ENCODE results near the gene ZNF709.

ZNF709 gene

DNA sequence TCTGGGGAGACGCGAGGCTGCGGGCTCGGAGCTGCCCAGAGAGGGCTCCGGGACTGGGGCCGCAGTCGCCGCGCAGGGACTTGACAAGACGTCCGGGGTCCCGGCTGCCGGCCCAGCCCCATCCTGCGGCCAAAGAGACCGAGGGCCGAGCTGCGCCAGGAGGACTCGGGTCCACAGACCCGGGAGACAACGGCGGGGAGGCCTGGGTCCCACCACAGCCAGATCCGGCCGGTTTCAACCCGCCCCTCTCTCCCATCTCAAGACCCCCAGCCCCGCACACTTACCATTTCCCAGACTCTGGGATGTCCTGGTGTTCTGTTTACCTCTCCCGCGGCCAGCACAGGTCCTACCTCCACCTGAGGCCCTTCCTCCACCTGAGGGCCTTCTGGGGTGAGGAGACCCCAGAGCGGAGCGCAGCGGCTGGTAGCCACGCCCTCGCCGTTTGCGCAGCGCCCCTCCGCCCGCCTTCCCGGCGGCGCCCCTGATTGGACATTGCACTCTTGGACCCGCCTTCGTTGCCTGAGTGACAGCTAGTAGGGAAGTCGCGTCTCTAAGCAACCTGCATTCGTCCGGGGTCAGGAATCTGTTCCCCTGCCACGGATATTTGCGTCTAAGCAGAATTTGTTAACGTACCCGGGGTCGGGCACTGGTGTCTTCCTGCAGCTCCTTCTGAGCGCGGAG is at the start of gene ZNF709:
ZNF709 (minus strand) TSS at position 446 of the 681 bp plus-strand sequence; CDS start at position 287, 159 bp downstream.
- TF ChIP-seq, protein P1, sequence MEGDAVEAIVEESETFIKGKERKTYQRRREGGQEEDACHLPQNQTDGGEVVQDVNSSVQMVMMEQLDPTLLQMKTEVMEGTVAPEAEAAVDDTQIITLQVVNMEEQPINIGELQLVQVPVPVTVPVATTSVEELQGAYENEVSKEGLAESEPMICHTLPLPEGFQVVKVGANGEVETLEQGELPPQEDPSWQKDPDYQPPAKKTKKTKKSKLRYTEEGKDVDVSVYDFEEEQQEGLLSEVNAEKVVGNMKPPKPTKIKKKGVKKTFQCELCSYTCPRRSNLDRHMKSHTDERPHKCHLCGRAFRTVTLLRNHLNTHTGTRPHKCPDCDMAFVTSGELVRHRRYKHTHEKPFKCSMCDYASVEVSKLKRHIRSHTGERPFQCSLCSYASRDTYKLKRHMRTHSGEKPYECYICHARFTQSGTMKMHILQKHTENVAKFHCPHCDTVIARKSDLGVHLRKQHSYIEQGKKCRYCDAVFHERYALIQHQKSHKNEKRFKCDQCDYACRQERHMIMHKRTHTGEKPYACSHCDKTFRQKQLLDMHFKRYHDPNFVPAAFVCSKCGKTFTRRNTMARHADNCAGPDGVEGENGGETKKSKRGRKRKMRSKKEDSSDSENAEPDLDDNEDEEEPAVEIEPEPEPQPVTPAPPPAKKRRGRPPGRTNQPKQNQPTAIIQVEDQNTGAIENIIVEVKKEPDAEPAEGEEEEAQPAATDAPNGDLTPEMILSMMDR (conservative IDR thresholded peaks at IDR 0.05; ENCODE audit: low read depth, low read length): no peak
- peak within 1 kb of the TSS; percentile 97 for H3K4me2 ChIP-seq
- H2AFZ ChIP-seq (ENCODE audit: low read depth): peak within 1 kb of the TSS; percentile 100
- H3K4me1 ChIP-seq (ENCODE audit: low read depth, poor library complexity, severe bottlenecking): peaks cover 42% of the 10 kb centered on the region
- no peaks in the 10 kb centered on the region for H3K27me3 ChIP-seq (ENCODE audit: insufficient read depth, low read depth)
- peak within 1 kb of the TSS; percentile 46; the same call in 1 of the 2 replicates for H3K9ac ChIP-seq
- H3K79me2 ChIP-seq (ENCODE audit: insufficient read depth, low read depth): peaks cover 20% of the 10 kb centered on the region; the same call in 1 of the 2 replicates
- no peak within 1 kb of the TSS for H3K4me3 ChIP-seq (IDR thresholded peaks at IDR 0.05; ENCODE audit: insufficient read depth, low read depth, low read length)
- H4K20me1 ChIP-seq (ENCODE audit: insufficient read depth): no peaks in the 10 kb centered on the region
- H3K36me3 ChIP-seq (ENCODE audit: insufficient read depth): no peaks in the 10 kb centered on the region
- no peak within 1 kb of the TSS for H3K27ac ChIP-seq

DNA sequence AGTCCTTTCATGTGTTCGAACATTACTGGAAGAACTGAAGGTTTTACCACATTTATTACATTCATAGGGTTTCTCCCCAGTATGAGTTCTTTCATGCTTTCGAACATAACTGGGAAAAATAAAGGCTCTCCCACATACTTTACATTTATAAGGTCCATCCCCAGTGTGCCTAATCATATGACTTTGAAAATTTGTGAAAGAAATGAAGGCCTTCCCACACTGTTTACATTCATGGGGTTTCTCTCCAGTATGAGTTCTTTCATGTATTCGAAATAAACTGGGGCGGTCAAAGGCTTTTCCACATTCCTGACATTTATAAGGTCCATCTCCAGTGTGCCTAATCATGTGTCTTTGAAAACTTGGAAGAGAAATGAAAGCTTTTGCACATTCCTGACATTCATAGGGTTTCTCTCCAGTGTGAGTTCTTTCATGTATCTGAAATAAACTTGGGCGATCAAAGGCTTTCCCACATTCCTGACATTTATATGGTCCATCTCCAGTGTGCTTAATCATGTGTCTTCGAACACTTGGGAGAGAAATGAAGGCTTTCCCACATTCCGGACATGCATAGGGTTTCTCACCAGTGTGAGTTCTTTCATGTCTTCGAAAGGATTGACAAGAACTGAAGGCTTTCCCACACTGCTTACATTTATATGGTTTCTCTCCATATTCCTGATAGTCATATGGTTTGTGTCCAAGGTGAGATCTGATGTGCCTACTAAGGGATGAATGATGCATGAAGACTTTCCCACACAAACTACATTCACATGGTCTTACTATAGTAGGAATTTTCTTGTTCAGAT is 42.6 kb upstream of the ZNF709 start:
- Histone ChIP-seq H2AFZ (ENCODE audit: low read depth) (no peak overlapping the region), H4K20me1 (ENCODE audit: insufficient read depth) (no peaks in the 10 kb centered on the region), H3K4me1 (ENCODE audit: low read depth, poor library complexity, severe bottlenecking) (no peaks in the 10 kb centered on the region), H3K27me3 (ENCODE audit: insufficient read depth, low read depth) (no peaks in the 10 kb centered on the region), H3K9ac (no peak overlapping the region), H3K79me2 (ENCODE audit: insufficient read depth, low read depth) (no peaks in the 10 kb centered on the region), H3K36me3 (ENCODE audit: insufficient read depth) (peaks cover 19% of the 10 kb centered on the region; the same call in 1 of the 2 replicates), H3K4me3 (IDR thresholded peaks at IDR 0.05; ENCODE audit: insufficient read depth, low read depth, low read length) (no peak overlapping the region), H3K27ac (no peak overlapping the region), H3K4me2 (no peak overlapping the region)
- TF ChIP-seq, protein P1 (conservative IDR thresholded peaks at IDR 0.05; ENCODE audit: low read depth, low read length): no peak

DNA sequence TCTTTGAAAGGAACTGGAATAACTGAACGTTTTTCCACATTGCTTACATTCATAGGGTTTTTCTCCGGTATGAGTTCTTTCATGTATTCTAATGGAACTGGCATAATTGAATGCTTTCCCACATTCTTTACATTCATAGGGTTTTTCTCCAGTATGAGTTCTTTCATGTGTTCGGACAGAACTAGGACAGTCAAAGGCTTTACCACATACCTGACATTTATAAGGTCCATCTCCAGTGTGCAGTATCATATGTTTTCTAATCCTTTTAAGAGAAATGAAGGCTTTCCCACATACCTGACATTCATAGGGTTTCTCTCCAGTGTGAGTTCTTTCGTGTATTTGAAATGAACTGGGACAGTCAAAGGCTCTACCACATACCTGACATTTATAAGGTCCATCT is 41.9 kb upstream of the ZNF709 start:
- H3K27ac ChIP-seq: no peak overlapping the region
- H4K20me1 ChIP-seq (ENCODE audit: insufficient read depth): no peaks in the 10 kb centered on the region
- H3K9ac ChIP-seq: no peak overlapping the region
- H2AFZ ChIP-seq (ENCODE audit: low read depth): no peak overlapping the region
- H3K4me3 ChIP-seq (IDR thresholded peaks at IDR 0.05; ENCODE audit: insufficient read depth, low read depth, low read length): no peak overlapping the region
- TF ChIP-seq, protein P1 (conservative IDR thresholded peaks at IDR 0.05; ENCODE audit: low read depth, low read length): no peak
- no peaks in the 10 kb centered on the region for H3K4me1 ChIP-seq (ENCODE audit: low read depth, poor library complexity, severe bottlenecking)
- peaks cover 19% of the 10 kb centered on the region; the same call in 1 of the 2 replicates for H3K36me3 ChIP-seq (ENCODE audit: insufficient read depth)
- H3K4me2 ChIP-seq: no peak overlapping the region
- no peaks in the 10 kb centered on the region for H3K27me3 ChIP-seq (ENCODE audit: insufficient read depth, low read depth)
- H3K79me2 ChIP-seq (ENCODE audit: insufficient read depth, low read depth): no peaks in the 10 kb centered on the region

DNA sequence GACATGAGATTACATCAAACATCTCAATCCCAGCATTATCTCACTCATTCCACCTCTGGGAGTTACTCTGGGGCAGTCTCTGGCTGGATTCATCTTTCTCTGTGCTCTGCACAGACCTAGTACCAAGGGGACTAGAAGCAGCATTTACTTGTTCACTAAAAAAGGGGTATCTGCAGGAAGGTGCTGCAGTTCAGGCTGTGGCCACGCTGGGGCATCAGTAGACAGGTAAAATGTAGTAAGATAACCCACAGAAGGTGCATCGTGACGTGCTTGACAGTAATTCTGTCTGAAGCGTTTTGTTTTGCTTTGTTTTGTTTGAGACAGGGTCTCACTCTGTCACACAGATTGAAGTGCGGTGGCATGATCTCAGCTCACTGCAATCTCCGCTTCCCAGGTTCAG is 37.4 kb upstream of the ZNF709 start:
- Histone ChIP-seq H3K36me3 (ENCODE audit: insufficient read depth) (peaks cover 9% of the 10 kb centered on the region; the same call in 1 of the 2 replicates), H3K4me1 (ENCODE audit: low read depth, poor library complexity, severe bottlenecking) (no peaks in the 10 kb centered on the region), H3K79me2 (ENCODE audit: insufficient read depth, low read depth) (no peaks in the 10 kb centered on the region), H3K27me3 (ENCODE audit: insufficient read depth, low read depth) (no peaks in the 10 kb centered on the region), H3K9ac (no peak overlapping the region), H2AFZ (ENCODE audit: low read depth) (no peak overlapping the region), H4K20me1 (ENCODE audit: insufficient read depth) (no peaks in the 10 kb centered on the region), H3K4me3 (IDR thresholded peaks at IDR 0.05; ENCODE audit: insufficient read depth, low read depth, low read length) (no peak overlapping the region), H3K27ac (no peak overlapping the region), H3K4me2 (no peak overlapping the region)
- TF ChIP-seq, protein P1 (conservative IDR thresholded peaks at IDR 0.05; ENCODE audit: low read depth, low read length): no peak; the same call in 1 of the 2 replicates

Measured in KMS-11 (cell line).